Activated CD4-positive, alpha-beta memory T cell treated with anti-CD3 and anti-CD28 coated beads, Interleukin-2, amount 10 ng/mL, durations not matched to agents 7 days and 5 days (primary cell): ENCODE measurements around the gene ADA. TPM values are rescaled to one million over a fixed set of nuclear protein-coding genes. Genes with fewer than 3 reads are reported as not detected.

ENCODE experiments used
- CTCF ChIA-PET: fragments of 350-600 bp; sonication (Branson Sonifier 250); formaldehyde crosslinking; loops from one replicate; lab custom pipeline; 2021; ENCODE audit warnings: antibody characterized with exemption, inconsistent platforms; lab: Charles Lee
- POLR2A ChIA-PET: fragments of 350-600 bp; sonication (Branson Sonifier 250); formaldehyde crosslinking; loops from one replicate; lab custom pipeline; 2021; ENCODE audit warnings: antibody characterized with exemption; lab: Charles Lee
- DNase-seq: peaks from one replicate; pipeline ENCODE4 v3.0.0-alpha.2; 2020
- H3K27ac Mint-ChIP-seq: one replicate; pipeline ENCODE4 v1.8.0; 2021; ENCODE audit warnings: mild to moderate bottlenecking, mixed read lengths
- H3K27me3 Mint-ChIP-seq: one replicate; pipeline ENCODE4 v1.8.0; 2021; ENCODE audit warnings: mixed read lengths
- H3K36me3 Mint-ChIP-seq: one replicate; pipeline ENCODE4 v1.8.0; 2021; ENCODE audit warnings: low read depth, mixed read lengths
- H3K4me1 Mint-ChIP-seq: one replicate; pipeline ENCODE4 v1.8.0; 2021; ENCODE audit warnings: mixed read lengths
- H3K4me3 Mint-ChIP-seq: one replicate; pipeline ENCODE4 v1.8.0; 2021; ENCODE audit warnings: mild to moderate bottlenecking, mixed read lengths
- H3K9me3 Mint-ChIP-seq: one replicate; pipeline ENCODE4 v1.8.0; 2021; ENCODE audit warnings: mixed read lengths
- total RNA-seq, 2 experiments: library from RNA; stranded (reverse); gene quantifications; one replicate each; pipeline ENCODE4 v1.2.3, GENCODE V29; 2021

Gene ADA
- total RNA-seq, 2 experiments from 2014 or later: 79.0 to 79.7 TPM

DNA sequence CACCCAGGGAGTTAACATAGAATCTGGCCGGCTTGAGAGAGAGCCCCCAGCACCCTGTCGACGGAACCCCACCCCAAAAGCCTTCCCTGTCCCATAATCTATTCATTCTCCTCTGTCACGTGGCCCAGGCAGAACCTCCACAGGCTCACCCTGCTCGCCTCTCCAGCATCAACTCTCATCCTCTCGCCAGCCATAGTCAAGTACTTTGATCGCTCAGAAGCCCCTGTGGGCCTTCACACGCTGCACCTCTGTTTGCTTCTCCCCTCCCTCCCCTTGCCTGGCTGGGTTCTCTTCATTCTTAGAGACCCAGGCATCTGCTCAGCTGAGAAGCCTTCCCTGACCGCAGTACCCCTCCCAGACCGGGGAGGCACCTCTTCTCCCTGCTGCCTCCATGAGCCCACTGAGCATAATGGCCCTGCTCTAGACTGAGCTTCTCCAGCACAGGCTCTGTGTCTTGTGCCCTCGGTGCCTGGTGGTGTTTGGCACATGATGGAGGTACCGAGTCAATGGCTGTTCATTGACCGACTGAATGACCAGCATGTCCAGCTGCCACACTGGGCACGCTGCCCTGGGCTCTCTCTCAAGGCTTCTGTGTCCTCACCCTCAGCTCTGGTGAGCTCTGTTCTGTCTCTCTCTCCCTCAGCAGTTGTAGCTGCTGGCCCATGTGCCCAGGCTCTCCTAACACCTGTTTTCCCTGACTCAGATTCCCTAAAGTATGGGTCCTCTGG is 35.5 kb downstream of the ADA start:
- POLR2A ChIA-PET: no interaction called here
- CTCF ChIA-PET: no interaction called here
- no peaks in the 10 kb centered on the region for H3K27me3 Mint-ChIP-seq
- H3K4me3 Mint-ChIP-seq: no peak overlapping the region
- no peak for DNase-seq
- peaks cover 40% of the 10 kb centered on the region for H3K36me3 Mint-ChIP-seq
- peaks cover 36% of the 10 kb centered on the region for H3K4me1 Mint-ChIP-seq
- no peaks in the 10 kb centered on the region for H3K9me3 Mint-ChIP-seq
- H3K27ac Mint-ChIP-seq: peak overlapping the region; percentile 23

DNA sequence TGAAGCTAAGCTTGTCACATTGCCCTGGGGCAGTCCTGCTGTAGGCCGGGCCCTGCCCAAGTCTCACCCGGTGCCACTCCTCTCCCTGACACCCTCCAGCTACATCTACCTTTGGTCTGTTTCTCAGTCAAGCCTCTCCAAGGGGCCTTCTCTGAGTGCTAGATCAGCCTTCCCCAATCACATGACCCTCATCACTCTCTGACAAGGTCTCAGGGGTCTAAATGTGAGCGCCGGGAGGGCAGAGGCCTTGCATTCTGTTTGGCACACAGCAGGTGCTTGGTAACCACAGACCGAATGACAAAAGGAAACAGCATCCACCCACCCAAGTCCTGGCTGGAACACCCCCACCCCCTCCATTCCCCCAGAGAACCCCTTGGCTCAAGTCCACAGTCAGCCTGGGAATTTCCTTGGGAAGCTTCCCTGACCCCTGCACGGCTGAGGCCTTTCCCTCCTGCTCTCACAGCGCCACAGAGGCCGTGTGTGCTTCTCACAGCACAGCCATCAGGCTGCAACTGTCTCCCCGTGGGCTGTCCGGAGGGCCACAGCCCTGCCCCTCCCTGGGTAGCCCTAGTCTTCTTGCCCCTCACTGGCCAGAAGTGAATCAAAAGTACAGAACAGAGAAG is 36.2 kb downstream of the ADA start:
- H3K9me3 Mint-ChIP-seq: no peaks in the 10 kb centered on the region
- H3K27ac Mint-ChIP-seq: peak overlapping the region; percentile 3
- POLR2A ChIA-PET: no interaction called here
- H3K4me1 Mint-ChIP-seq: peaks cover 43% of the 10 kb centered on the region
- no peaks in the 10 kb centered on the region for H3K27me3 Mint-ChIP-seq
- DNase-seq: no peak
- H3K4me3 Mint-ChIP-seq: no peak overlapping the region
- CTCF ChIA-PET: interaction anchor here (0.6 to 1.2 kb wide), 2 partner anchors 29 to 66 kb away, joined by 3 read pairs; no protein-coding TSS in a partner anchor
- peaks cover 33% of the 10 kb centered on the region for H3K36me3 Mint-ChIP-seq

DNA sequence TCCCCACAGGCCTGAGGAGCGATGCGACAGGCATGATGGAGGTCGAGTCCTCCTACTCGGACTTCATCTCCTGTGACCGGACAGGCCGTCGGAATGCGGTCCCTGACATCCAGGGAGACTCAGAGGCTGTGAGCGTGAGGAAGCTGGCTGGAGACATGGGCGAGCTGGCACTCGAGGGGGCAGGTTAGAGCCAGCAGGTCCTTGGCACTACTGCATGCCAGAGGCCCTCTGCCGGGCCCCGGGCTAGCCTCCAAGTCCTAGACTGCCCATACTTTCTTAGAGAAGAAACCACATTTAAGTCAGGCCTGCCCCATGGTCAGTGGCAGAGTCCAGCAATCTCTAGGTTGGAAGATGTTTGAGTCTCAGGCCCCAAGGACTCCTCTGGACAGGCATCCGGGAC is 37.0 kb downstream of the ADA start:
- Mint-ChIP-seq H3K36me3 (peaks cover 25% of the 10 kb centered on the region), H3K4me1 (peaks cover 46% of the 10 kb centered on the region), H3K4me3 (no peak overlapping the region), H3K27ac (peak overlapping the region; percentile 3), H3K9me3 (no peaks in the 10 kb centered on the region), H3K27me3 (no peaks in the 10 kb centered on the region)
- ChIA-PET CTCF (interaction anchor here (0.6 to 1.2 kb wide), 2 partner anchors 30 to 67 kb away, joined by 3 read pairs; no protein-coding TSS in a partner anchor), POLR2A (no interaction called here)
- no peak for DNase-seq

DNA sequence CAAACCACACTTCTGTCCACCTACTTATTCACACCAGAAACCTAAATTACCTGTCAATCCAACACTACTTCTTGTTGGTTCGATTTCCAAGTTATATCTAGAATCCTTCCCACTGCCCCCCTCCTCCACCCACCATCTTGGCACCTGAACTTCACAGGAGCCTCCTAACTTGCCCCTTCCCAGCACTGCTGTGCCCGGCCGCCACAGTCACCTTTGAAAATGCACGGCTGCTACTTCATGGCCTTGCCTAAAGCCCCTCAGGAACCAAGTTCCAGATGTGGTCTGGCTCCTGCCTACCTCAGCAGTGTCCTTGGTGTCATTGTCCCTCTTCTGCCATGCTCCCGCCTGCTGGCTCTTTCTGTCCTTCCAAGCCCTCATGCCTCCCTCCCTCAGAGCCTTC is 37.9 kb downstream of the ADA start:
- Mint-ChIP-seq H3K4me3 (no peak overlapping the region), H3K4me1 (peaks cover 37% of the 10 kb centered on the region), H3K36me3 (peaks cover 21% of the 10 kb centered on the region), H3K27me3 (no peaks in the 10 kb centered on the region), H3K27ac (no peak overlapping the region), H3K9me3 (no peaks in the 10 kb centered on the region)
- ChIA-PET POLR2A (no interaction called here), CTCF (interaction anchor here (1.2 kb wide), 1 partner anchor 31 kb away, joined by 3 read pairs; no protein-coding TSS in a partner anchor)
- DNase-seq: no peak

DNA sequence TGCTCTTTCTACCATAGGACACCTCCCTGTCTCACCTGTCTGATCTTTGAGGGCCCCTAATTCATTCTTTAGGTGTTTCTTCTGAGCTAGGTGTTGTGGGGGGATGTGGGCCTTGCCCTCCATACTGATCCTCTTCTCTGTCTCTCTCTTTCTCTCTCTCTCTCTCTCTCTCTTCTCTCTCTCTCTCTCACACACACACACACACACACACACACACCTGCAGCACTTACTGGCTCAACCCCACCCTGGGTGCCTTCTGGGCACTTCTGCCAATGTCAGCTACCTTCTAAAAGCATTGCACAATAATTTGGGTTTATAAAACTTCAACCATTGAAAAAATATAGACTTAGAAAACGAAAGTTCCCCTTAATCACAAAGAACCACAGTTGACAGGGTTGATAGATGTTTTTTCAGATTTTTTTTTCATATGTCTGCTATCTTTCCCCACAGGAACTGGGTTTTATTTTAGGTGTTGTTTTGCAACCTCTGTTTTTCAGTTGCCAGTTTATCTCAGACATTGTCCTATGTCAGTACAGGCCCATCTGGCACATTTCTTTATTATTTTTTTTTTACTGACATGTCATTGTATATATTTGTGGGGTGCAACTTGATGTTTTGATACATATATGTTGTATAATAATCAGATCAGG is 41.1 kb downstream of the ADA start:
- POLR2A ChIA-PET: interaction anchor here (0.7 to 1.8 kb wide), 7 partner anchors 11 to 135 kb away, joined by 3 to 5 read pairs (median 3); partner anchors contain the start of genes SERINC3 and TTPAL

DNA sequence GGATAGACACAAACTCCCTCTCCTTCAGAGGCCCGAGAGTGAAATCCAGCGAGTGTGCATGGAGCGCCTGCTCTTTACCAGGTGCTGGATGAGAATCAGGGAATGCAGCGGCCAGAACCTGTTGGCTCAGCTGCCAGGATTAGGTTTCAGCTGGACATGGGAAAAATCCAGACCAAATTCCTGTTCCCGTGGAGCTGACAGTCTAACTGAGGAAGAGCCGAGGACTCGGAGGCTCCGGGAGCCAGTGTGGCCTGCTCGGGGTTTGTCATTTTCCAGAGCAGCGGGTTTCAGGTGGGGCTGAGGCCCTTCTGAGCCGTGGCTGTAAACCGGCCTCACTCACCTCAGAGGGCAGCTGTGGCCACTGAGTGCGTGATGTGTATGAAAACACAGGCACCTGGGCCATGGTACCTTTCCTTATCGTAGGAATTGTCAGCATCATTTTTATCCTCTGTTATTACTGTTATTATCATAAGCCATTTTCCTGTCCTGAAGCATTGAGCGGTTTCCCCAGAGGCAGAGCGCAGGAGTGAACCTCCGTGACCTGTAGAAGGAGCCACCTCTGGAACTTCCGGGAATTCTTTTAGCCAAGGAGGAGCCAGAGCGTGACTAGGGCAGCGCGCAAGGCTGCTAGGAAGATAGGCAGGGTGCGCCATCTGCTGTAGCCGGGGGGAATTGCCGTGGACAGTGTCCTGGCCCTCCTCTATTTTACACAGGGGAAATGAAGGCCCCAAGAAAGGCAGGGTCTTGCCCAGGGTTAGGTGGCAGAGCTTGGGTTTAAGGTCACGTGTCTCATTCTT is 41.8 kb downstream of the ADA start:
- H3K27me3 Mint-ChIP-seq: no peaks in the 10 kb centered on the region
- no peak overlapping the region for H3K4me3 Mint-ChIP-seq
- H3K36me3 Mint-ChIP-seq: peaks cover 10% of the 10 kb centered on the region

More for the DNA sequence above, 41.1 kb downstream of the ADA start:
- CTCF ChIA-PET: interaction anchor here (0.6 to 4.0 kb wide), 20 partner anchors 8 to 556 kb away, joined by 3 to 40 read pairs (median 4); partner anchors contain the start of gene TTPAL
- no peaks in the 10 kb centered on the region for H3K27me3 Mint-ChIP-seq
- no peaks in the 10 kb centered on the region for H3K9me3 Mint-ChIP-seq
- H3K4me3 Mint-ChIP-seq: no peak overlapping the region
- no peak for DNase-seq
- H3K36me3 Mint-ChIP-seq: peaks cover 10% of the 10 kb centered on the region
- H3K27ac Mint-ChIP-seq: peak overlapping the region; percentile 48
- peaks cover 19% of the 10 kb centered on the region for H3K4me1 Mint-ChIP-seq

DNA sequence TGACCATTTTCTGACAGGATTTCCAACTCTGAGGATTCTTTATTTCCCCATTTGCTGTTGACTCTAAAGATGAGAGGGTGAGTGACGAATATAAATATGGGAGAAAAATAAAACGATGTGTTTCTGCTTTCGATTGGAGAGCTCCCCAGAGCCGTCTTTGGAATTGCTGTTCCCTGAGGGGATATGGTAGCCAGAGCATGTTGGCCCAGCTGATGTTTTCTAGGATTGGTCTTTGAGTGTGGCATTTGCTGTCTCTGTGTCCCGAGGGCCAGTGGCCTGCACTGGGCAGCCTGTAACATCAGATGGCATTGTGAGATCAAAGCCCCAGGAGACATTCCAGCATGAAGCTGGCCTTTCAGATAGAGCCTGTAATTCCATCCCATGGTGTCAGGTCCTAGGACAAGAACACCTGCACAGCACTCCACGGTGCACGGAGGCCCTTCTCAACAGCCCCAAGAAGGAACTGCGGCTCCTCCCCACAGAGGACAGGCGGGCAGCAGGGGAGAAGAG is 42.4 kb downstream of the ADA start:
- CTCF ChIA-PET: interaction anchor here (0.6 to 4.0 kb wide), 13 partner anchors 9 to 470 kb away, joined by 3 to 40 read pairs (median 4); no protein-coding TSS in a partner anchor
- Mint-ChIP-seq H3K27me3 (no peaks in the 10 kb centered on the region), H3K9me3 (no peaks in the 10 kb centered on the region), H3K27ac (no peak overlapping the region), H3K4me1 (peaks cover 12% of the 10 kb centered on the region), H3K4me3 (no peak overlapping the region), H3K36me3 (peaks cover 6% of the 10 kb centered on the region)
- no peak for DNase-seq
- POLR2A ChIA-PET: interaction anchor here (0.7 to 1.2 kb wide), 4 partner anchors 11 to 88 kb away, joined by 3 to 4 read pairs (median 3); no protein-coding TSS in a partner anchor

More for the DNA sequence above, 41.8 kb downstream of the ADA start:
- DNase-seq: peak; percentile 78
- ChIA-PET CTCF (interaction anchor here (0.7 to 4.0 kb wide), 22 partner anchors 8 to 470 kb away, joined by 3 to 40 read pairs (median 4); partner anchors contain the start of gene TTPAL), POLR2A (interaction anchor here (0.7 to 1.8 kb wide), 6 partner anchors 12 to 134 kb away, joined by 3 to 5 read pairs (median 4); partner anchors contain the start of genes SERINC3 and TTPAL)
- Mint-ChIP-seq H3K27ac (peak overlapping the region; percentile 48), H3K9me3 (no peaks in the 10 kb centered on the region), H3K4me1 (peaks cover 12% of the 10 kb centered on the region)

DNA sequence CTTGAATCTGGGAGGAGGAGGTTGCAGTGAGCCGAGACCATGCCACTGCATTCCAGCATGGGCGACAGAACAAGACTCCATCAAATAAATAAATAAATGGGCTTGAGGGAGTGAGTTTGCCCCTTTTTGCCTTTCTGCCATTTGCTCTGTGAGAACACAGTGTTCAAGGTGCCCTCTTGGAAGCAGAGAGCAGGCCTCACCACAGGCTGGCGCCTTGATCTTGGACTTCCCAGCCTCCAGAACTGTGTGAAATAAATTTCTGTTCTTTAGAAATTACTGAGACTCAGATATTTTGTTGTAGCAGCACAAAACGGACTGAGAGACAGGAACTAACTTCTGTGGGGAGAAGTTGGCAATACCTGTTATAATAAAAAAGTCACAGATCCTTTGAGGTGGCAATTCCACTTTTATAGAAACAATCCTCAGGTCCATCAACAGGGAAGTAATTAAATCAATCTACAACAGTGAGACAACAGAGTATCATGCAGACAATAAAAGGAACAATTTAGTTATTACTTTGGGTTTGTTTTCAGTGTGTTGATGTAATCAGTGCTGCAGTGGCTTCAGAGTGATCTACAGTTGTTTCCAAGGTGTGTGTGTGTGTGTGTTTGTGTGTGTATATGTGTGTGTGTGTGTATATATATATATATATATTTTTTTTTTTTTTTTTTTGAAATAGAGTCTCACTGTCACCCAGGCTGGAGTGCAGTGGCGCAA is 44.6 kb downstream of the ADA start:
- no peaks in the 10 kb centered on the region for H3K27me3 Mint-ChIP-seq
- ChIA-PET CTCF (no interaction called here), POLR2A (no interaction called here)
- peaks cover 12% of the 10 kb centered on the region for H3K4me1 Mint-ChIP-seq
- no peaks in the 10 kb centered on the region for H3K9me3 Mint-ChIP-seq
- H3K36me3 Mint-ChIP-seq: no peaks in the 10 kb centered on the region
- no peak for DNase-seq
- no peak overlapping the region for H3K4me3 Mint-ChIP-seq
- H3K27ac Mint-ChIP-seq: no peak overlapping the region

DNA sequence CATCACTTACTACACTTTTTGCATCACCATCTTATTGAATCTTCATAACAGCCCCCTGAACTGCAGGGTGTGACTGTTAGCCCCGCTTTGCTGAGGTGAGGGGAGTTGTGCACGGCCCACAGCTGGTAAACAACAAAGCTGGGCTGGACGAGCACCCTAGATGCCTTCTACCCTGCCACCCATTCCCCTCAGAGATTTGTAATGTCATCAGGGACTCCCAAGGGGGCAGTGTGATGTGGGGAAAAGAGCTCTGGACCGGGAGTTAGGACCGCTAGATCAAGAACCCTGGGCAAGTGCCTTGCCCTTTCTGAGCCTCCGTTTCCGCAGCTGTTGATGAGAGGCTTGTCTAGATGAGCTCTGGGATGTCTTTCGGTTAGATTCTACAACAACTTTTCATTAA is 48.2 kb downstream of the ADA start:
- peaks cover 8% of the 10 kb centered on the region for H3K4me1 Mint-ChIP-seq
- no peaks in the 10 kb centered on the region for H3K9me3 Mint-ChIP-seq
- CTCF ChIA-PET: interaction anchor here (0.7 to 1.6 kb wide), 5 partner anchors 29 to 834 kb away, joined by 3 to 7 read pairs (median 3); no protein-coding TSS in a partner anchor
- DNase-seq: no peak
- H3K4me3 Mint-ChIP-seq: no peak overlapping the region
- H3K36me3 Mint-ChIP-seq: no peaks in the 10 kb centered on the region
- POLR2A ChIA-PET: interaction anchor here (0.9 to 1.4 kb wide), 3 partner anchors 43 to 127 kb away, joined by 3 read pairs; partner anchors contain the start of gene SERINC3
- H3K27ac Mint-ChIP-seq: no peak overlapping the region
- no peaks in the 10 kb centered on the region for H3K27me3 Mint-ChIP-seq

DNA sequence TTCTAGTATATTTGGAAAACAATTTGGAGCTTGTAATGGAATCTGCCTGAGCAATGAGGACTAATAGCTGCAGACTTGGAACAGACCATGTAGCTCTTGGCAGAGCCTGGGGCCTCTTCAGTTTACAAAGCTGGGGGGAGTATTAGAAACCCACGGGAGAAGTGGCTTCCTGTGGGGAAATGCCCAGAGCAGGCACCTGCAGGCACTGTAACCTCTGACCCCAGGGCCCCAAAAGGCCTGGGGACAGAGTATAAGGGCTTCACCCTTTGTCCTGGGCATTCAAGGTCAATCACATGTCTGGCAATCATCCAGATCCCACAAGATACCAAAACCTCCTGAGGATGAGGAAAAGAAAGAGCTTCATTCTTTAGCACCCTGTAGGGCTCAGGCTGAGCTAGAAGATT is 49.7 kb downstream of the ADA start:
- H3K4me3 Mint-ChIP-seq: no peak overlapping the region
- POLR2A ChIA-PET: no interaction called here
- H3K4me1 Mint-ChIP-seq: peaks cover 13% of the 10 kb centered on the region
- CTCF ChIA-PET: interaction anchor here (1.0 to 1.1 kb wide), 2 partner anchors 9 to 12 kb away, joined by 3 to 6 read pairs; no protein-coding TSS in a partner anchor
- no peaks in the 10 kb centered on the region for H3K36me3 Mint-ChIP-seq
- no peak overlapping the region for H3K27ac Mint-ChIP-seq
- H3K27me3 Mint-ChIP-seq: no peaks in the 10 kb centered on the region
- H3K9me3 Mint-ChIP-seq: no peaks in the 10 kb centered on the region
- no peak for DNase-seq

DNA sequence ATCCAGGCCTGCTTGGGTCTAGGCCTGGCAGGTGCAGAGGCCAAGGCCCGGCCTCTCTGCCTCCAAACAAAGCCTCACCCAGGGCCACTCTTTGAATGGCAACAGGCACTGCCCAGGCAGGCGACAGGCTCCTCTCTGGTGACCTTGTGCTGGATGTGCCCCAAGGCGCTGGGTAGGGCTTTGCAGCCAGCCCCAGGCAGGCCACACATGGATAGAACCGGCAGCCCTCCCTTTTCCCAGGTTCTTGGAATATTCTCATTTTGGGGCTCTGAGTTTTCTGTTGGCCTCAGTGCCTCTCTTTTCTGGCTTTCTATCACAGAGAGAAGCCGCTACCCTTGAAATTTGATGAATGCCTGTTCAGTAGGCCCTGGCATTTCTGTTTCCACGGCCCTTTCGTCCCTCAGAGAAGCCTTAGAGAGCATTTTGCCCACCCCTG is 50.2 kb downstream of the ADA start:
- H3K4me1 Mint-ChIP-seq: peaks cover 13% of the 10 kb centered on the region
- CTCF ChIA-PET: interaction anchor here (1.0 to 2.7 kb wide), 2 partner anchors 8 to 9 kb away, joined by 6 to 14 read pairs; no protein-coding TSS in a partner anchor

More for the DNA sequence above, 50.2 kb downstream of the ADA start:
- POLR2A ChIA-PET: no interaction called here
- Mint-ChIP-seq H3K27me3 (no peaks in the 10 kb centered on the region), H3K9me3 (no peaks in the 10 kb centered on the region), H3K36me3 (no peaks in the 10 kb centered on the region), H3K4me3 (no peak overlapping the region), H3K27ac (no peak overlapping the region)
- DNase-seq: no peak
